HG03520 (cell line): Measurements from ENCODE around the gene PRKN.

Source experiments
- ATAC-seq: cut with Tn5 transposase; IDR thresholded peaks from one replicate; pipeline ENCODE4 v1.9.1; 2021; ENCODE audit warnings: mild to moderate bottlenecking, moderate library complexity; ENCODE audit not compliant: unreplicated experiment

Gene PRKN

DNA sequence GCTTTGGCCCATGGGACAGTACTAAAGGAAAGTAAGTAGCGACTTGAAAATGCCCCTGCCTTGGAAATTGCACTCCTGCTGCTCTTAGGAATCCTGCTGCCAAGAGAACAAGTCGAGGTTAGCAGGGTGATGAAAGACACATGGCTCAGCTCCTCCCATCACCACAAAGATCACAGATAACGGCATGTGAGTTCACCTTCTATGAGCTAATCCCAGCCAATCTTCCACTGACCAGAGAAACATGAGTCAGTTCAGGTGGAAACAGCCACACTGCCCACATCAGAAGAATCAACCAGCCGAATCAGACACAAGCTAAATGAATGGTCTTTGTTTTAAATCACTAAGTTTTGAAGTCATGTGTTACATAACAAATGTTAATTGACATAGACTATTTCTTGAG lies 106.3 kb downstream of the PRKN start:
- ATAC-seq = no peak

DNA sequence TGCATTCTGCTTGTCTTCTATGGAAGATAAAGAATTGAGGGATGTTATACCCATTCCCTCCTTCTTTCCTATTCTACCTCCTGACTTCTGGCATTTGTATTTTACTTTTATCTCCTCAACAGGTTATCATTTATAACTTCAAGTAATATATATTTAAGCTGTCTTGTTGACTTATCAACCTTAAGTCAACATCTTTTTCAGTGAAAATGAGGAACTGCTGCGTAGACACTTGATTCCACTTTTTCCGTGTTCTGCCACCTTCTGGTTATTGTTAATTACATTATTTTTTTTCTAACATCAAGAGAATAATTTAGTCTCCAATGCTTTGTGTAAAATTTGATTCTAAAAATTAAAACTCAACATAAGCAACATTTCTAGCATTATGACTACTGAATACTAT lies 107.5 kb downstream of the PRKN start:
- no peak for ATAC-seq

DNA sequence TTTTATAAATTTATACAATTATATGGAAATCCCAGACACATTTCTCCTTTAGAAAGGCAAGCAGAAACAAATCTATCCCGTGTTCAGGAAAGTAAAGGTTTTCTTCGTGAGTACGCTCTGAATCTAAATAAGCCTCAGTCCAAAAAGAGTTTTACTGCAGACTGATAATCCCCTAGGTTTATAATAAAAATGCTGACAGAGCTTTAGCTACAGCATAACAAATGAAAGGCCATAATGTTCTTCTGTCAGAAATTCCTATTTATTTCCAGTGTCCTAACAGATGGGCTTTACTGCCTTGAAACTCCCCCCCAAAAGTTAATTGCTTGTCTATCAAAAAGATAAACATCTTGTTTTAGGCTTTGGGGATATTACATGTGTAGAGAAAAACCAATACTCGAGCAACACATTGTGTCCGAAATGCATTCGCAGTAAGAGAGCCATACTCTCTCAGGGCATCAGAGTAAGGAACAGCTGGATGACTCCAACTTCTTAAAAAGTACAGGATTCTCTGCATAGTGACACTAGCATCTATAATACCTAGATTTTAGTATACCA lies 109.0 kb downstream of the PRKN start:
- no peak for ATAC-seq

DNA sequence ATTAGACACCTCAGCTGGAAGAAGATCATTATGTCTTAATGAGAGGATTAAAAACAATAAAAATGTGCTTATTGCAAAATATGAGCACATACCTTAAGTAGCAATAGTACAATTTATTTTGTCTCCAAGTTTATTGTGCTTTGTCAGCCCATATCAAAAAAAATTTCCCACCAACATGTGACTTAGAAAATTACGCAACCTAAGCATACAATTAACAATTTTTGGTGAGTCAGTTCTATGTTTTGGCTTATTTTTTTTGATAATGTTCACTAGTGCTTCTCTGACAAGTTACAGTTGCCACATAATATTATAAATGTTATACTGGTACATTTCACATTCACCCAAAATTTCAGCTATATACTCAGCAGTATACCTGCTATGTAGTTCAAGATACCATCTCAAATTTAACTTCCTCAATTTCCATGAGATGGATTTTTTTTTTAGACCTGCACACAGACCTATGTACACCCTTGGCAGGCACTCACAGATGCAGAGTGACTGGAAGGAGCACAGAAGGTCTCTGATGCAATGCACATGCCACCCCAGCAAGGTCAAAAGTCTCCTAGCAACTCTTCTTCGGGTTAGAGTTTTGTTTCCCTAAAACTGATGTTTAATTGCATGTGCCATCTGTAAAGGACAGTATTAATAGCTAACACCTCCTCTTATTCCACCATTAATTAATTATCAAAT lies 112.4 kb downstream of the PRKN start:
- ATAC-seq = no peak

DNA sequence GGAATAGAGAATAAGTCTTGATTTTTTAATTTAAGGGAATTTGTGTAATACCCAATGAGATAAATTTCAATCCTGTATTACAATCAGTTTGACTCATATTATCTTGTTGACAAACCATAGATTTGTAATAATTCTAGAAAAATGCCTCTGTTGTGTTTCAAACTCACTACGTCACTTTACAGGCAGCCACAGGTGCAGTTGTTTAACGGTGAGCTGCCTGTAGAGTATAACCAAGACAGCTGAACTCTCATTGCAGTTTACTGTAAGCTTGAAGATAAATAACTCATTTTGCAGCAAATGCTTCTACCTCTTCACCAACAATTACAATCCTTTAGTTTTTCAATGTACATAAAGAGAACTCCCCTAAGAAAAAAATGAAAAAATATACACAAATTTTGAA lies 114.3 kb downstream of the PRKN start:
- no peak for ATAC-seq

DNA sequence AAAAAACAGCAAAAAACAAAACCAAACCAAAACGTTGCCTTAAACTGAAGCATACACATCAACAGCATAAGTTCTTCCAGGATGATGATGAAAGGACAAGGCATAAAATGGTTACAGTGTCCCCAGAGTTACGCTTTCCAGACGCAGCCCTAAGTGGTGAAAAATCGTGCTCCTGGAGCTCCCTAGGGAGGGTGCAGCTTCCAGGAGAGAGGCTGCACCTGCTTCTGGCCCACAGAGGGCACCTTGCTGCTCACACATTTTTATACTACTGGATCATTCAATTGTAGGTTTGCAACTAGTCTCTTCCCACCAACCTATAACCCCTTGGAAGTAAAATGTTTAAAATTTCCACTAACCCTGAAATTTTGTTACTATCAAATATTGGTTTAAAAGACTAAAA lies 115.0 kb downstream of the PRKN start:
- no peak for ATAC-seq

DNA sequence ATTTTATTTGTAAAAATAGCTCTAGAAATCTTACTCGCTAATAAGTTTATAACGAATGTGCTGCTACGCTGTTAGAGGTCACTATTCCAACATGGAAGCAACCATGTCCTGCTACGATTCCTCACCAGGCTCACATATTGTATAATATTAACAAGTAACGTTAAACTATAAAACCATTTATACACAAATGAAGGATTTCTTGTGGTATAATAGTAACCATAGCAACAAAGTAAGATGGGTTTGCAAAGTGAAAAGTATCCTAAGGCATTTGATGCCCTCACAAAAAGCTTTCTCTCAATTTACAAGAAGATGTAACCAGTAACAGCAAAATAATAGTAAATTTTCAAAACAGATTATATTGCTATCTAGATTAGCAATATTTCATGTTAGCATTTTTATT lies 117.2 kb downstream of the PRKN start:
- ATAC-seq = no peak

GRCh38 chr6:162605881-162606280 lies 121.7 kb downstream of the PRKN start:
- no peak for ATAC-seq

GRCh38 chr6:162603231-162604015 lies 124.1 kb downstream of the PRKN start:
- no peak for ATAC-seq

- no peak for ATAC-seq
These were observed 124.8 kb downstream of the PRKN start for GRCh38 chr6:162602759-162603158.

GRCh38 chr6:162596676-162597075 lies 130.9 kb downstream of the PRKN start:
- ATAC-seq = no peak

DNA sequence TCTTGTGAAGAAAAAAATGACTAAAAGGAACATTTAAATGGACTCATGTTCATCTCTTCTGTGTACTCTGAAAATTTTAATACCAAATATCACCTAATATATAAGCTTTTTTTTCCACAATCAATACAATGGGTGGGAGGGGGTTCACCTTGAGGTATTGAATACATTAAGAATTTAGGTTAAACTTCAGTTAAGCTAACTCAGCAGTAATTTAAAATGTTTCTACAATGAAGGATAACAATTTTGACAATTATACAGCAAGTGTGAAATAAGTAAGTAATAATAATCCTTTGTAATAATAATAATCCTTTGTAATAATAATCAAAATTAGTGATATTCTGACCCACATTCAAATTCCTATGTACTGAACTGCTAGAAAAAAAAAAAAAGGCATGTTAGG lies 136.0 kb downstream of the PRKN start:
- ATAC-seq = no peak

DNA sequence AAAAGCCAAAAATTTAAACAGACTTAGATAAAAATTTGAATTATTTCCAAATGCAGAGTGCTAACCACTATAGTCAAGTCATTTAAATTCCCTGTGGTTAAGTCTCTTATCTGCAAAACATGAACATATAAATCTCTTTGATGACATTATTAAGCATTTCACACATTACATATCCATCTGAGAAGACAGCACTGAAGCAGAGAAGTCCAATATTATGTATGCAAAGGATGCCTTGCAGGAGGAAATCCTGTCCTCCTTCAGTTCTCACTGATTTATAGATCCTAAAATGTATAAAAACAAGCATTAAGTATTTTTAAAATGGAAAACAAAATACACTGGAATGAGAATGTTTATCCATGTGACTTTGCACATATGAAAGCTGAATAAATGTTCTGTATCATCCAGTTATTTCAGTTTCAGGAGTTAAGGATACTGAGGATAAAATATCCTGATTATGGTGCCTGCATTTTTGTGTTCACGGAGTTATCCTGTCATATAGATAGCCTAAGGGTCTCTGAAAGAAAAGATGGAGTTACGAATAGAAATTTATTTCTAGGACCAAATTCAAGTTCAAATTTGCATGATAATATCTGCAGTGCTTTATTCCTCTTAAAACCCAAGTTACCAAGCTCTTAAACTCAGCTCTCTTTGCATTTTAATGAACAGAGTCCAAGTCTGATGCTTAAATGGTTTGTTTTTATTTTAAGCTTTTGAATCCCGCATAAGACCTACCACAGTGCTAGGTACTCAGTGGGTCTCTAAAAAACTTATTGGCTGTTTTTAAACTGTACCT lies 145.4 kb downstream of the PRKN start:
- no peak for ATAC-seq

DNA sequence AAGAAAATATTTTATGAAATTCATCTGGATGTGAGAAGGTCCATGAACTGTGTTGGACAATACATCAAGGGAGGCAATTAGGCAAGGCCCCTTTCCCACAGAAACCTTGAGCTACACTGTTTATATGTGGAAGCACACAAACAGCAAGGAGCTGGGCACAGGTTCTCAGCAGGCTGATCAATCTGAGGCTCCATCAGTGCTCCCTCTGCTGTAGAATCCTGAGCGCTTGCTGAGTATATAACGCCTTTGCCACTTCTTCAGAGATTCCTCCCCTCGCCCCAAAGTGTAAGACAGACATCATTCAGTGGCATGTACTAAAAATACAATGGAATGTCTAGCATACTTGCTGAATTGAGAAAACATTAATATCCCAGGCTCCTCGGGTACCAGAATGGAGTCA lies 146.9 kb downstream of the PRKN start:
- ATAC-seq = no peak

DNA sequence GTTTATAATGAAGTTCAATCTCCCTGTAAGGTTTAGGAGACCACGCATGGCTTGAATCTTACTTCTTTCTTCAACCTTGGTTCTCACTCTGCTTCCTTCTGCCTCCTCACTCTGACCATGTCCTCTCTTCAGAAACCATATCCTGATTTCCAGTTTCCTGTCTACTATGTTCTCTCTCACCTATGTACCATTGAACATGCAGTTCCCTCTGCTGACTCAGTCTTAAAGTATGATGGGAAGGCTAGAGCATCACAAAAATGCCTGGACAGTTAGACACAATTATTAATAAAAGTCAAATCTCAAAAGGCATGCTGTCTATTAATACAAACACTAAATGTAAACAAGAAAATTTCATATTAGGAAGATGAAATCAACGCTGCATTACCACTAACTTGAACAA lies 151.6 kb downstream of the PRKN start:
- no peak for ATAC-seq

- no peak for ATAC-seq
These were observed 155.3 kb downstream of the PRKN start for GRCh38 chr6:162572240-162572639.

DNA sequence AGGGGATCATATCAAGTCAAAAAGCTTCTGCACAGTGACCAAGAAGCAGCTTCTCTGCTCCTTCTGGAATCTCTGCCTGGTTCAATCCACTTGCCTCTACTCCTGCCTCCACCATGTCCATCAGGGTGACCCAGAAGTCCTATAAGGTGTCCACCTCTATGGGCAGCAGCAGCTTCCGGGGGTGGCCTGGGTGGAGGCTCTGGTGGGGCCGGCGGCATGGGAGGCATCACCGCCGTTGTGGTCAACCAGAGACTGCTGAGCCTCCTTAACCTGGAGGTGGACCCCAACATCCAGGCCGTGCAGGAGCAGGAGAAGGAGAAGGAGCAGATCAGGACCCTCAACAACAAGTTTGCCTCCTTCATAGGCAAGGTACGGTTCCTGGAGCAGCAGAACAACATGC lies 159.3 kb downstream of the PRKN start:
- ATAC-seq = no peak

DNA sequence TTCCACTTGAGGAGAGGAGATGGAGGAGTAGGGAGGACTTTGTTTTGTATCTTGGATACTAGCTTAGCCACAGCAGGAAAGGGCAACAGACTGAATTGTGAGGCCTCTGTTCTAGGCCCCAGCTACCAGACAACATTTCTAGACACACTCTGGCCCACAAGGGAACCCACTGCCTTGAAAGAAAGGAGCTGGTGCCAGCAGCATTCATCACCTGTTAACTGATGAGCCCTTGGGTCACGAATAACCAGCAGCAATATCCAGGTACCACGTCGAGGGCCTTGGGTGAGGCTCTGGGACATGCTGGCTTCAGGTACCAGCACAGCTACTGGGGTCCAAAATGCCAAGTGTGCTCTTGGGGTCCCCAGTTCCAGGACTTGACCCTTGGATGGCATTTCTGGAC lies 165.5 kb downstream of the PRKN start:
- no peak for ATAC-seq

DNA sequence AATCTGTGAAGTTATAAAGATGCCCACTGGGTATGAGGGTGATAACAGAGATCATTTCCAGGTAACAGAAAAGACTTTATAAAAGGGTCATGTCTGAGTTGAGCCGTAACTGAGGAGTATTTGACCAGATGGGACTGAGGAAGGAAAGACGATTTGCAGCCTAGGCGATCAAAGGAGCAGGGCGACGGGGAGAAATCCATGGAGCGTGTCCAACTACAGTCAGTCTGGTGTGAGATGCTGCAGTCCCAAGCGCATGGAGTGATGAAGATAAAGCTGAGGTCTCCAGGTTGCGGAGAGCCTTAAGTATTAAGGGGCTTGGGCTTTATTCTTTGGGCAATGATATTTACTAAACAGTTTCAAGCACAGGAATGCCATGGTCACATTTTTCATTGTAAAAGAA lies 166.7 kb downstream of the PRKN start:
- no peak for ATAC-seq

DNA sequence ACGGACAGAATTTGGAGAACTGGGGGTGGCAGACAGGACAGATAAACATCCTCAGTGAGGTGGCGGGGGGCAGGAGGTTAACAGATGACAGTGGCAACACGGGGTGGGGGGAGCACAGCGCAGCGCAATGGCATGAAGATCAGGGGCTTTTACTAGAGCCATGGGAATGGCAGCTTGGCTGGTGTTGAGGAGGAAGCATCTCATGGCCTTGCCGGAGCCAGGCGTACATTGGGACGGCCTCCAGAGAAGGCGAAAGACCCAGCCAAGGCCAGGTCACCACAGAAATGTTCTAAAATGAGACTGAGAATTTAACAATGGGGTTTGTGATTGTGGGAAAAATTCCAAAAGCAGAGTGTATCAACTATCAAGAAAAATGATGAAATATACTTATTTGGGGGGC lies 173.0 kb downstream of the PRKN start:
- no peak for ATAC-seq

DNA sequence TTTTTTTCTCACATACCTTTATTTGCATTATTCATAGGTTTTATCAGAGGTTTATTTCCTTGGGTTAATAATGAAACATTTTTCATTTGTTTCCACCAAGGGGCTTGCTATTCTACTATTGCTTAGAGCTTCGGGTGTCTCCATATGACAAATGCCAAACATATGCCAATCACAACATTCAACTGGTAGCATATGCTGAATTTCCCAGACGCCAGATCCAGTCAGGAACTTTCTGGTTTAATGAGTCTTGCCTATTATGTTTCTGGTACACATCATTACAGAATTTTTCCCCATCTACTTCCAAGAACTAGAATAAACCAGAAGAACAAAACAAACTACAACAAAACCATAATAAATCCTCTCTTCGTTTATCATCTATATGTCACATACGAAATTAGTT lies 180.7 kb downstream of the PRKN start:
- no peak for ATAC-seq

GRCh38 chr6:162543221-162543620 lies 184.3 kb downstream of the PRKN start:
- ATAC-seq = no peak
